ENCODE measurements around the gene PIGX. TPM values are rescaled to one million over a fixed set of nuclear protein-coding genes. Genes with fewer than 3 reads are reported as not detected.

The PIGX gene
- total RNA-seq, 1 experiment from 2014 or later, result 24.6 TPM

DNA sequence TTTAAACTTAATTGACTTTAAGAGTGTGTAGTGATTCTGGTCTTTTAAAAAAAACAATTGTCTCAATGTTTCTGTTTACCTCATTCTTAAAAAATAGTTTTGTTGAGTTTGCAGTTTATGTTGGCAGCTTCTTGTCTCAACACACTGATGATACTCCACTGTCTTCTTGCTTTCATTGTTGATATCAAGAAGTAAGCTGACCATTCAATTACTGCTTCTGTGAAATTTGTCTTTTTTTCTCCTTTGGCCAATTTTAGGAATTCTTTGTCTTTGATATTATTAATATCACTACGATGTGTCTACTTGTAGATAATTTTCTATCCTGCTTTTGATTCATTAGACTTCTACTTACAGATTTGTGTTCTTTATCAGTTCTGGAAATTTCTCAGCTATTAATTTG lies 58.9 kb downstream of the PIGX start:
- Mint-ChIP-seq H3K4me1 (ENCODE audit: low read depth, unreplicated experiment) (peaks cover 9% of the 10 kb centered on the region), H3K9me3 (ENCODE audit: unreplicated experiment) (no peaks in the 10 kb centered on the region), H3K4me3 (ENCODE audit: unreplicated experiment) (no peak overlapping the region), H3K27me3 (ENCODE audit: insufficient read depth, unreplicated experiment) (no peaks in the 10 kb centered on the region), H3K27ac (ENCODE audit: unreplicated experiment) (no peak overlapping the region), H3K36me3 (ENCODE audit: insufficient read depth, unreplicated experiment) (peaks cover 18% of the 10 kb centered on the region)
- Histone ChIP-seq H3K4me3 (ENCODE audit: low read depth, low read length) (no peak overlapping the region), H3K4me1 (0 out of 2 replicates have a peak, but pooled peaks cover 8% of the 10 kb centered on the region), H3K36me3 (ENCODE audit: control insufficient read depth, insufficient read depth, low read length) (no peaks in the 10 kb centered on the region), H3K9me3 (no peaks in the 10 kb centered on the region), H3K27me3 (replicated peaks; ENCODE audit: control insufficient read depth, insufficient read depth, low read length) (no peaks in the 10 kb centered on the region)
- POLR2A ChIA-PET, result no interaction called here
- no peak for DNase-seq
- TF ChIP-seq, protein P1, sequence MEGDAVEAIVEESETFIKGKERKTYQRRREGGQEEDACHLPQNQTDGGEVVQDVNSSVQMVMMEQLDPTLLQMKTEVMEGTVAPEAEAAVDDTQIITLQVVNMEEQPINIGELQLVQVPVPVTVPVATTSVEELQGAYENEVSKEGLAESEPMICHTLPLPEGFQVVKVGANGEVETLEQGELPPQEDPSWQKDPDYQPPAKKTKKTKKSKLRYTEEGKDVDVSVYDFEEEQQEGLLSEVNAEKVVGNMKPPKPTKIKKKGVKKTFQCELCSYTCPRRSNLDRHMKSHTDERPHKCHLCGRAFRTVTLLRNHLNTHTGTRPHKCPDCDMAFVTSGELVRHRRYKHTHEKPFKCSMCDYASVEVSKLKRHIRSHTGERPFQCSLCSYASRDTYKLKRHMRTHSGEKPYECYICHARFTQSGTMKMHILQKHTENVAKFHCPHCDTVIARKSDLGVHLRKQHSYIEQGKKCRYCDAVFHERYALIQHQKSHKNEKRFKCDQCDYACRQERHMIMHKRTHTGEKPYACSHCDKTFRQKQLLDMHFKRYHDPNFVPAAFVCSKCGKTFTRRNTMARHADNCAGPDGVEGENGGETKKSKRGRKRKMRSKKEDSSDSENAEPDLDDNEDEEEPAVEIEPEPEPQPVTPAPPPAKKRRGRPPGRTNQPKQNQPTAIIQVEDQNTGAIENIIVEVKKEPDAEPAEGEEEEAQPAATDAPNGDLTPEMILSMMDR (IDR thresholded peaks at IDR 0.05; ENCODE audit: insufficient read depth in 1 of 2, low read depth in 1 of 2, low read length in 1 of 2, severe bottlenecking in 1 of 2, unreplicated experiment in 1 of 2), result no peak
- CTCF ChIA-PET, result no interaction called here
- intact Hi-C loops (cut with micrococcal nuclease; ENCODE audit: unreplicated experiment), result no loop called here
- no TSS peak for BruUV-seq (replicated peaks)

DNA sequence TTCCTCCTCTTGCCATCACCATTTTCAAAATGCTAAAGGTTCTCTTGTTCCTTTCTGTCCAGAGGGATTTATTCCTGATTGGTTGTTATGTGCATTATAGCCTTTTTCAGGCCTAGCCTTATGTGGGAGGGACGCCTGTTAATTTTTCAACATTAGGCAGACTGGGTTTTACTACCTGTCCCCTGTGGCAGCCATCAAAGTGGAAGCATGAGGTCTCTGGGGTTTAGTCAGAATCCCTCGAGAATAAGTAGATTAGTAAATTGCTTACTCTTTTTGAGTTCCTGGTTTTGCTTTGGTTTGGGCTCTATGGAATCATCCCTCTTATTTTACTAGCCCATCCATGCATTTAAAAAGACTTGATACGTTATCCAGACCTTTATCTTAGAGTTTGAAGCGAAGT lies 59.9 kb downstream of the PIGX start:
- Mint-ChIP-seq H3K4me1 (ENCODE audit: low read depth, unreplicated experiment) (peaks cover 9% of the 10 kb centered on the region), H3K27me3 (ENCODE audit: insufficient read depth, unreplicated experiment) (no peaks in the 10 kb centered on the region), H3K9me3 (ENCODE audit: unreplicated experiment) (no peaks in the 10 kb centered on the region), H3K4me3 (ENCODE audit: unreplicated experiment) (no peak overlapping the region), H3K36me3 (ENCODE audit: insufficient read depth, unreplicated experiment) (peaks cover 22% of the 10 kb centered on the region), H3K27ac (ENCODE audit: unreplicated experiment) (peak overlapping the region; percentile 19)
- no peak for DNase-seq
- ChIA-PET CTCF (no interaction called here), POLR2A (no interaction called here)
- TF ChIP-seq, protein P1 (IDR thresholded peaks at IDR 0.05; ENCODE audit: insufficient read depth in 1 of 2, low read depth in 1 of 2, low read length in 1 of 2, severe bottlenecking in 1 of 2, unreplicated experiment in 1 of 2), result no peak
- H3K36me3 ChIP-seq (ENCODE audit: control insufficient read depth, insufficient read depth, low read length), result no peaks in the 10 kb centered on the region
- 0 out of 2 replicates have a peak, but pooled peaks cover 8% of the 10 kb centered on the region for H3K4me1 ChIP-seq
- no TSS peak for BruUV-seq (replicated peaks)
- H3K9me3 ChIP-seq, result no peaks in the 10 kb centered on the region
- no peaks in the 10 kb centered on the region for H3K27me3 ChIP-seq (replicated peaks; ENCODE audit: control insufficient read depth, insufficient read depth, low read length)
- intact Hi-C loops (cut with micrococcal nuclease; ENCODE audit: unreplicated experiment), result no loop called here
- H3K4me3 ChIP-seq (ENCODE audit: low read depth, low read length), result no peak overlapping the region

DNA sequence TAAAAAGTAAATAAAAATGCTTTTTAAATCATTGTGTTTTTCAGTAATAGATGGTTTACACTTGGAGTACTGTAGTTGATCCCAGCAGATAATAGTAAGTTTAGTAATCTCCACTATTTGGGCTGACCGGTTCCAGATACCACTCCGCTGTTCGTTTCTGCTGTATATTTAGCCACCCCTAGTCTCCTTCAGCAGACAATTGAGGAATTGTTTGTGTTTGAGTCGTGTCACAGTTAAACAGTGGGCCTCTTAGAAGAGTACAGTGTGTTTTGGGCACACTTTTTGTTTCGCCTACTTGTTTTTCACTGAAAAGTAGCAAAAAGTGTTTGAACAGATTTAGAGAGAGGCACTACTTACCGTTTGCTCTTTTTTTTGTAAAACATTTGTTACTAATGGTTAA lies 60.7 kb downstream of the PIGX start:
- Mint-ChIP-seq H3K4me1 (ENCODE audit: low read depth, unreplicated experiment) (peaks cover 9% of the 10 kb centered on the region), H3K27me3 (ENCODE audit: insufficient read depth, unreplicated experiment) (no peaks in the 10 kb centered on the region), H3K4me3 (ENCODE audit: unreplicated experiment) (no peak overlapping the region), H3K36me3 (ENCODE audit: insufficient read depth, unreplicated experiment) (peaks cover 29% of the 10 kb centered on the region), H3K27ac (ENCODE audit: unreplicated experiment) (peak overlapping the region; percentile 19), H3K9me3 (ENCODE audit: unreplicated experiment) (no peaks in the 10 kb centered on the region)
- BruUV-seq (replicated peaks), result no TSS peak
- DNase-seq, result no peak
- intact Hi-C loops (cut with micrococcal nuclease; ENCODE audit: unreplicated experiment), result no loop called here
- H3K9me3 ChIP-seq, result no peaks in the 10 kb centered on the region
- ChIA-PET CTCF (no interaction called here), POLR2A (no interaction called here)
- H3K36me3 ChIP-seq (ENCODE audit: control insufficient read depth, insufficient read depth, low read length), result no peaks in the 10 kb centered on the region
- H3K27me3 ChIP-seq (replicated peaks; ENCODE audit: control insufficient read depth, insufficient read depth, low read length), result no peaks in the 10 kb centered on the region
- H3K4me3 ChIP-seq (ENCODE audit: low read depth, low read length), result no peak overlapping the region
- 0 out of 2 replicates have a peak, but pooled peaks cover 8% of the 10 kb centered on the region for H3K4me1 ChIP-seq
- TF ChIP-seq, protein P1 (IDR thresholded peaks at IDR 0.05; ENCODE audit: insufficient read depth in 1 of 2, low read depth in 1 of 2, low read length in 1 of 2, severe bottlenecking in 1 of 2, unreplicated experiment in 1 of 2), result no peak

All from Caco-2 (cell line).